NCI-H2107 (cell line): ENCODE measurements around the gene TMEM237.
A peak's percentile ranks its signal among the peaks of the same experiment; 100 is the strongest.
"Not testable (repeated sequence)": the region's sequence is repeated elsewhere in the genome, so short reads cannot be mapped to it uniquely, and the experiment has no call there.

ENCODE experiments used
- DNase-seq: peaks from one replicate; lab custom pipeline; 2025; lab: John Stamatoyannopoulos, UW

Gene TMEM237

DNA sequence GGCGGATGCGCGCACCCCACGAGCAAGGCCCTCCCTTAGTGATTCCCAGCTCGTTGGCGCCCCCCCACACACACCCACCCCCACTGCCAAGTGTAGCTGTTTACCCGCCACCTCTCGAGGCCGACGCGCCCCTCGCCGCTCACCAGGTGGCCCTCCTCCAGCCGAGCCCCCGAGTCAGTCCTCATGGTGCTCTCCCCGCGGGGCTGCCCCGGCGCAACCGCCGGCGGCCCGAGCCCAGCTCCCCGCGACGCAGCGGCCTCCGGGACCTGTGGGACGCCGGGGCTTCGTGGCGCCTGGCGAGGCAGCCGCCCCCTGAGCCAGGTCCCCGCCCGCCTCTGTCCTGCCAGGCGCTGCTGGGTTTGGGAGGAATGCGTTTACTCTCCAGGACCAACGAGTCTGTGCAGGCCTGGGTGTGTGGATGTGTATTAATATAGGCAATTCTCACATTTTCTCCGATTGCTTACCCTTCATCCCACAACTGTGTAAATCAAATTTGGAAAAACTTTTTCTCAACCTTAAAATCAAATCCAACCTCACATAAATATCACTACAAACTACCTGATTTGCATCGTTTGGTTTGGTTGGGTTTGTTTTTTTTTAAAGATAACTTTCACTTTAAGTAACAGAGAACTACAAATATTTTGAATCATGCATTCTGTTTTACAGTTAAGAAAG lies at the start of gene TMEM237:
TSS of gene TMEM237 (minus strand) at position 288 of the 675 bp plus-strand sequence. CDS start at position 185, 103 bp downstream.
- DNase-seq: no peak

GRCh38 chr2:201685156-201685555 lies 41.9 kb upstream of the TMEM237 start:
- no peak for DNase-seq

- no peak for DNase-seq
These were observed 37.4 kb upstream of the TMEM237 start for GRCh38 chr2:201680743-201681142.

GRCh38 chr2:201678401-201678800 lies 35.1 kb upstream of the TMEM237 start:
- no peak for DNase-seq

- no peak for DNase-seq
These were observed 32.2 kb upstream of the TMEM237 start for GRCh38 chr2:201675454-201675853.

GRCh38 chr2:201674794-201675193 lies 31.5 kb upstream of the TMEM237 start:
- DNase-seq: no peak

DNA sequence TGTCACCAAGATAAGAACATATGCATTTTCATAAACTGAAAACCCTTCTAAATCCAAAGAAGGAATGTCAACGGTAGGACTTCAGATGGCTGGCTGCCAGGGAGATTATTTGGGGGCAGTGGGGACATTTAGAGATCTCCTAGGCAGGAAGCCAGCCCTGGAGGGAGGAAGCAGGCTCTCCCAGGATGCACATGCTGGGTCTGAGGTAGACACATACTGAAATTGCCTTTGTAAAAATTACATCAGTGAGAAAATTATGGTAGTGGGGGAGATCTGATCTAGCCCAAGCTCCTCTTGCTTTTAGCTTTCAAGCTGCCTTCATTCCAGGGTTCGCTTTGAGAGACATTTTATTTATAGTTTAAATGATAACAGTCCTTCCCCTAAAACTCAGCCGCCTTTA lies 31.0 kb upstream of the TMEM237 start:
- DNase-seq: no peak

GRCh38 chr2:201673546-201673945 lies 30.2 kb upstream of the TMEM237 start:
- DNase-seq: no peak

DNA sequence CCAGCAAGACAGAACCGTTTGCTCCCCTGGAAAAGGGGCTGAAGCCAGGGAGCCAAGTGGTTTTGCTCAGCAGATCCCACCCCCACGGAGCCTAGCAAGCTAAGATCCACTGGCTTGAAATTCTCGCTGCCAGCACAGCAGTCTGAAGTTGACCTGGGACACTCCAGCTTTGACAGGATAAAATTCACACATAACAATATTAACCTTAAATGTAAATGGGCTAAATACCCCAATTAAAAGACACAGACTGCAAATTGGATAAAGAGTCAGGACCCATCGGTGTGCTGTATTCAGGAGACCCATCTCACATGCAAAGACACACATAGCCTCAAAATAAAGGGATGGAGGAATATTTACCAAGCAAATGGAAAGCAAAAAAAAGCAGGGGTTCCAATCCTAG lies 27.9 kb upstream of the TMEM237 start:
- not testable (repeated sequence) for DNase-seq

DNA sequence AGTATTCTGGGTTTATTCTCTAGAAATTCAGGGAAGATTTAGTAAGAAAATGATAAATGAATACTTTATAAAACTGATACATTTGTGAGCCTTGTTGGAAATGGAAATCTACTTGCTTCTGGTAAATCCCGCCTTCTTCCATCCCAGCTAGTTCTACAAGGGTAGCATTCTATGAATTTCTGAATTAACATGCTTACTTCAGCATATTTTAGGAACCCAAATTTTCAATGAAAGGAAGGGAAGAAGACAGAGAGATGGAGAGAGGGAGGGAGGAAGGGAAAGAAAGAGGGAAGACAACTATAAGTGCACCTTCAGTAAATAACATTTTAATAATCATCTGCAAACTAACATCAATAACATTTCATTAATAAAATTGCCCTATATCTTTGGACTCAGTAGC lies 26.6 kb upstream of the TMEM237 start:
- no peak for DNase-seq

DNA sequence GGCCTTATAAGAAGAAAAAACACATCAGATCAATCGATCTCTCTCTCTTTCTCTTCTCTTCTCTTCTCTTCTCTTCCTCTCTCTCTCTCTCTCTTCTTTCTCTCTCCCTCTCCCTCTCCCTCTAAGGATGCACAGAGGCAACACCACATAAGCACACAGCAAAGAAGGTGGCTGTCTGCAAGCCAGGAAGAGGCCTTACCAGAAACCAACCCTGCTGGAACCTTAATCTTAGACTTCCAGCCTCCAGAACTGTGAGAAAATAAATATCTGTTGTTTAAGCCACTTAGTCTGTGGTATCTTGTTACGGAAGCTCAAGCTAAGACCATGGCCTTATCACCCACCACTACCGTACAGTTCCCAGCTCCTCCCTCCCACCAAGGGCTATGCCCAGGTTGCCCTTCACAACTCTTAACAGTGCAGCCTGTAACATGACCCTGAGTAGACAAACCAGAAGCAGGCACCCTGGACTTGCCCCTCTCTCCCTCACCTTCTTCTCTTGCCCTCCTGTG lies 25.2 kb upstream of the TMEM237 start:
- DNase-seq: no peak

DNA sequence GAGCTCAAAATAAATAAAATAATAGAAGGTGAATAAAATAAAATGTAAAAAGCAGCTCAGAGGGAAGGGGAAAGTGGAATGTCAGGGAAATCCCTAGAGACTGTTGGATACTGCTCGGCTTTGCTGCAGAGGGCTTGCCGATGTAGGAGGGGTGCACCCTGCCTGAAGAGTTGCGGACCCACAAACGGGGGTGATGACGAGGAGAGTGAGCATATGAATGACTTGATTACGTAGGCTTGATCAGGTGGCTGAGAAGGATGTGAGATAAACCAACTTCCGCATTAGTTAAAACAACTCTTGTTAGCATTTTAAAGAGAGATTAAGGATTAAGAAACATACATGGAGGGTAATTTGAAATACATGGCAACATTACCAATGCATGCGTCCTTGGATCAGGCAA lies 21.0 kb upstream of the TMEM237 start:
- no peak for DNase-seq

DNA sequence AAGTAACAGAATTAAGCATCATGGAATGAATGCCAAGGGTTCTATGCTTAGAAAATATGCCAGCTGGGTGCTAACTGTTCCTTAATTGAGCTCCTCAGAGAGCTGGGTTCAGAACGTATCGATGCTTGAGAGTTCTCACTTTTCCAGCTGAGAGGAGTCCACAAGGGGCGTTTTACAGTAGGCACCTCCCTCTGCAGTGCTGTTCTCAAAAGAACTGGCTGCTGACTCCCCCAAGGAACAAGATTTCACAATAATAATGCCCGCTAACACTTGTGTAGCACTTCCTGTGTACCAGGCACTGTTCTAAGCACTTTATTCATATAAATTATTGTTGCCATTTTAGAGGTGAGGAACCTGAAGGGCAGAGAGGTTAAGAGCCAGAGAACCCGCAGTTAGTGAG lies 18.1 kb upstream of the TMEM237 start:
- no peak for DNase-seq

DNA sequence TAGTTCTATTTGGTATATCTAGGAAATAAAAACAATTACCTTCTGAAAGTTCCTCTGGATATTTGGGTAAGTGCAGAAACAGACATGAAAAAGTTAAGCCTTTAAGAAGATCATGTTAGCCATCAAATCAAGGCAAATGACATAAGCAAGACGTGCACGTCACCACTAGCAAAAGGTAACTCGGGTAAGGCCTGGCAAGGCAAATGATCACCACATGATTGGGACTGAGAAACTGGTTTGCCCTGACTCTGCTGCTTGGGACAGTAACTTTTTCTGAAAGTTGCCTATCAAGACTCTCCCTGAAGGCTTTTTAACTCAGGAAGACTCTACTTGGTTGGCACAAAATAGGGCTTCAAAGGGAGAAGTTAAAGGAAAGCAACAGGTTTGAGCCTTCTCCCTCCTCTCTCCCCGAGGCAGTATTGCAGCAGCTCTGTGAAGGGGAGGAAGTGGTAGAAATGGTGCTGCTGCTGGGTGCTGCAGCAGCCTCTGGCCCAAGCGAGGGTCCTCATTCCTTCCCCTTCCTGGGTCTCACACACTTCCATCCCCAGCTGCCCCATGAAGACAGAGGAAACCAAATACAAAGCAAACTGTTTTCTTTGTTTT lies 17.1 kb upstream of the TMEM237 start:
- DNase-seq: no peak

DNA sequence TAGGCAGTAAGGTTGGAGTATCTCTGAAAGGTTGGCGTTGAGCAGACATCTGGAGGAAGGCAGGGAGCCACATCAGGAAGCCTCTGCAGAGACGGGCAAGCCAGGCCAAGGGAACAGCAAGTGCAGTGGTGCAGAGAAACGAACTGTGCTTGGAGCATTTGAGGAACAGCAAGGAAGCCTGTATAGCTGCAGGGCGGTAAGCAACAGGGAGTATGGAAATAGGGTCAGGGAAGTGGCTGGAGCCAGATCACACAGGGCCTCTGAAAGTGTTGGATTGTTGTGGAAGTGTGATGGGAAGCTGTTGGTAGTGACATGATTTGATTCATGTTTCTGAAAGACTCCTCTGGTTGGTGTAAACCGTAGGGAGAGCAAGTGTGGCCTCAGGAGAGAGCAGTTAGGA lies 13.4 kb upstream of the TMEM237 start:
- no peak for DNase-seq

- no peak for DNase-seq
These were observed 12.8 kb upstream of the TMEM237 start for GRCh38 chr2:201656102-201656501.

DNA sequence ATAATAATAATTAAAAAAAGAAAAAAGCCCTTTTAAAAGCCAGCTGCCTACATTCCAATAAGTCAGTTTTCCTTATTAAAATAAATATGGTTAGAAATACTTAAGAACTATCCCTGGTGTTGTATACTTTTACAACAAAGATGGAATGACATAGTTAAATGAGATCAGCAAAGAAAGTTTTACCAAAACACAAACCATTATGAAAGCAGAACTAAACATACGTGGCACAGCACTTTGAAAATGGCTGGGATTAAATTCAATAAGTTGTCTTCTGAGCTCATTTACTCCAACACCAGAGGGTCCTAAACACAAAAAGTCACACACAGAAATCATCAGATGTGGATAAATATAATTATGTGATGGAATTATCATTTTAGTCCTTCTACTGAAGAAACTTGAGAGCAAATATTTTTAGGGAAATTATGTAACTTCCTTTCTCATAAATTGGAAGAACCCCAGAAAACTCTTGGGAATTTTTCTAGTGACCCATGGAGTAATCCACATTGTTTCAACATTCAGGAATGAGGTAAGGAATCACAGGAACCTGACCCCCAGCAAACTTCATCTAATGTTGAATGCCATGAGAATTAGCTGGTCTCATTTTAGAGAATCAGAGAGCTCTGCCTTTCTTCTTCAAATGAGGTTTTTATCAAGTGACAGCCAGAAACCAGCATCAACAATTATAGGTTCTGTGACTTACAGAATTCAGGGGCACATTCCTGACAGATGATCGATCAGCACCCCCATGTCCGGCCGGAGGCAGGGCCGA lies 11.5 kb upstream of the TMEM237 start:
- no peak for DNase-seq

DNA sequence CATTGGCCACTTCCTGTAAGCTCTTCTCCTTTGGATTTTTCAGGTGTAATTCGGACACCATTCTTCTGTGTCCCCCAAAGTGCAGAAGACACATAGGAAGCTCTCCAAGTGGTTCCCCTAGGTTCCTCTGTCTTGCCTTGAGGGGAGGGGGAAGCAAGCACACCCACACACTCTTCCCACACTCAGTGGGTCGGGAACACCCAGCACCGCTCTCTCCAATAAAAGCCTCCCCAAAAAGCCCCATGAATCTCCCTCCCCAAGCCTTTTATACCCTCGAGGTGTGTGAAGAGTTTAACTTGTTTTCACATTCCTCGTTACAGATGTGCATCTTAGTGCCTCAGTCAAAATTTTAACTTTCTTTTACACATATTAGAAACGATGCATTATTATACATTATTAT lies 9.9 kb upstream of the TMEM237 start:
- DNase-seq: no peak

DNA sequence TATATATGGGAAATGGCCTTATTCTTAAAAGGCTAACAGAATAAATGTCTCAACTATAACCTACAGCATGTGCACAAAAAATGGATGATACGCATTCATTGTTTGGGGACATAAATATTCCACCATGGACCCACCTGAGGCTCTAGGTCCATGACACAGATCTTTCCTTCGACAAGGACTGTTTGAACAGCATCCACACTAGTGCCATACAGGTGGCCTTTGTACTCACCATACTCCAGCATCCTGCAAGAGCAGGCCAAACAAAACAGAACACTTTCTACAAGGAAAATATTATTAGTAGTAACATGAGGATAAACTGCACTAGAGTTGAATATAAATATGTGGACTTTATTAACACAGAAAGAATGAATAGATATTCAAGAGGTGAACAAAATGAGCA lies 6.1 kb upstream of the TMEM237 start:
- DNase-seq: no peak

GRCh38 chr2:201647431-201647830 lies 4.1 kb upstream of the TMEM237 start:
- no peak for DNase-seq

DNA sequence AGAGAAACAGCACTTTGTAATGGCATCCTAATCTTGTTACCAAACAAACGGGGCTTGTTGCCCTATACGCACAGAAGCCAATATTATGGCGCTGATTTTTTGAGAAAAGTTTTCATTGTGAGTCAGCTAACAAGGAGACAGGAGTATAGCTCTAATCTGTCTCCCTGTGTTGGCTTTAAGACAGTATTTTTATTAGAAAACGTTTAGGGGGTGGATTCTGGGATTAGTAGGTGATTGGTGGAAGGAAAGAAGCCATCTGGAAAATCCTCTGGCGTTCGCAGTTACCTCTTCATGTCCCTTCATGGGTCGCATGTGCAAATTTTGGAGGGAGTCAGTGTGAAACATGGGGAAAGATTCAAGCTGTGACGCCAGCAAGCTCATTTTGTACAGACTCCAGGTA lies 698 bp upstream of the TMEM237 start:
- no peak for DNase-seq

DNA sequence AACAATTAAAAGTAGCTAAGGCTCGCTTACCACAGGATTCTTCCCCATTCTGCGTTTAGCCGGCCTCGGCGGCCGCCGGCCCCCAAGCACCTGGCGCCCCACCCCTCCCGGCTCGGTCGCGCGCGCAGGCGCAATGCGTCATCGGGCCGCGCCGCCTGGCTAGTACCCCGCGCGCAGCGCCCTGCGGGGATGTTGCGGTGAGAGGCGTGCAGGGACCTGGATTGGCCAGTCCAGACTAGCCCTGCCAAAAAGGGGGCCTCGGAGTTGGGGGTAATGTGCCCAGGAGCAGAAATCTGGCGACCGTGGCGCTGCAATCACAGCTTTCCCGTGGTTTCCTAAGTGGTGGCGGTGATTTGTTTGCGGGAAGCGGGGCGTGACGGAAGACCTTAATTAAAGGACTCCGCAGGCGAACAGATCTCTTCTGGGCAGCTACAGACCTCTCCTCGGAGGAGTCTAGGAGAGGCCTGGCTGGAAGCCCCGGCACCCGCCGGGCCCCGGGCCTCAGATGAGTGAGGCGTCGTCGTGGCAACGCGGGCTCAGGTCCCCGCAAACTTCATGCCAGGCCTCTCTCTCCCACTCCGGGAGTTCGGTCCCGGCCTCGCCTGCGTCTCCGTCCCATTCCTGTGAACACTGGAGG lies 606 bp downstream of the TMEM237 start:
- peak; percentile 67 for DNase-seq
